GM23338 (cell line): ENCODE results near the gene WBP2NL.

Source experiments
- CREB1 ChIP-seq: fragments of 250-450 bp; sonication (Bioruptor Pico); IDR thresholded peaks from 2 replicates; pipeline ENCODE4 v1.5.0; 2020; ENCODE audit warnings: low read depth, mild to moderate bottlenecking, moderate library complexity
- EZH2 ChIP-seq: fragments of 200-600 bp; sonication (generic); IDR thresholded peaks from one replicate; pipeline ENCODE4 v1.8.0; 2017; ENCODE audit warnings: antibody characterized with exemption, mild to moderate bottlenecking, low read depth; ENCODE audit not compliant: unreplicated experiment
- EZH2phosphoT487 ChIP-seq: fragments of 200-600 bp; sonication (generic); IDR thresholded peaks from one replicate; pipeline ENCODE4 v1.8.1; 2018; ENCODE audit warnings: antibody characterized with exemption; ENCODE audit not compliant: unreplicated experiment
- JUNB ChIP-seq: IDR thresholded peaks from one replicate; pipeline ENCODE4 v1.6.1; 2016; ENCODE audit warnings: antibody characterized with exemption; ENCODE audit not compliant: unreplicated experiment
- NANOG ChIP-seq: IDR thresholded peaks from 2 replicates; pipeline ENCODE4 v1.6.1; 2016; ENCODE audit warnings: antibody characterized with exemption, borderline replicate concordance
- POLR2AphosphoS5 ChIP-seq: IDR thresholded peaks from 2 replicates; pipeline ENCODE4 v1.6.1; 2016; ENCODE audit warnings: antibody characterized with exemption, low read depth
- TF ChIP-seq, protein P1 (sequence below), 2 experiments: fragments of 200-600 bp in 1 of 2; sonication (generic) in 1 of 2; conservative IDR thresholded peaks; 2 replicates each; pipeline versions ENCODE4 v1.5.1 to v1.6.1; 2016 to 2017; ENCODE audit warnings: antibody characterized with exemption in 2 of 2, low read depth in 2 of 2, mild to moderate bottlenecking in 2 of 2, moderate library complexity in 1 of 2
- TF ChIP-seq, protein P2 (sequence below): IDR thresholded peaks from one replicate; pipeline ENCODE4 v1.6.1; 2018; ENCODE audit warnings: antibody characterized with exemption; ENCODE audit not compliant: unreplicated experiment

DNA sequence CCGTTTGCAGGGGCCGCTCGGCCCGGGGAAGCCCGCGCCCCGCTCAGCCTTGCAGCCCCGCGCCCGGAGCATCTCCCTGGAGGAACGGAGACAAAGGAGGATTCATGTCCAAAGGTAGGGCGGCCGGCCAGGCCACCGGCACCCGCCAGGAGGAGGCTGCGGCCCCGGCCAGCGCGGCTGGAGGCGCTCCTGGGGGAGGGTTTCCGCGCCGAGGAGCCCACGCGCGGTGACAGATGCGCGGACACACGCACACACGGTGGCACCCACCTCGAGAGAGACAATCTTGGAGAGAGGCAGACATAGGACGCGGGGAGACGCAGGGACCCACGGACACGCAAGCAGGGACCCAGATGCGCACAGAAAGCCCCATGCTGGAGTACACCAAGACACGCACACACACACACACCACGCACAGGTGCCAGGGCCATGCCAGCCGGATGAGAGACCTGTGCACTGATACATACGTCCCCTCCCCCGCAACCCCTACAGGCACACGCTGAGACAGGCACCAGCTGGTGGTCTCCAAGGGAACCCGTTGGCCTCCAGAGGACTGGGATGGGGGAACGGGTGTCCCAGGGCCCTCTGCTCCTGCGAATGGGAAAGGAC lies 21.5 kb upstream of the WBP2NL start:
- TF ChIP-seq, protein P1, sequence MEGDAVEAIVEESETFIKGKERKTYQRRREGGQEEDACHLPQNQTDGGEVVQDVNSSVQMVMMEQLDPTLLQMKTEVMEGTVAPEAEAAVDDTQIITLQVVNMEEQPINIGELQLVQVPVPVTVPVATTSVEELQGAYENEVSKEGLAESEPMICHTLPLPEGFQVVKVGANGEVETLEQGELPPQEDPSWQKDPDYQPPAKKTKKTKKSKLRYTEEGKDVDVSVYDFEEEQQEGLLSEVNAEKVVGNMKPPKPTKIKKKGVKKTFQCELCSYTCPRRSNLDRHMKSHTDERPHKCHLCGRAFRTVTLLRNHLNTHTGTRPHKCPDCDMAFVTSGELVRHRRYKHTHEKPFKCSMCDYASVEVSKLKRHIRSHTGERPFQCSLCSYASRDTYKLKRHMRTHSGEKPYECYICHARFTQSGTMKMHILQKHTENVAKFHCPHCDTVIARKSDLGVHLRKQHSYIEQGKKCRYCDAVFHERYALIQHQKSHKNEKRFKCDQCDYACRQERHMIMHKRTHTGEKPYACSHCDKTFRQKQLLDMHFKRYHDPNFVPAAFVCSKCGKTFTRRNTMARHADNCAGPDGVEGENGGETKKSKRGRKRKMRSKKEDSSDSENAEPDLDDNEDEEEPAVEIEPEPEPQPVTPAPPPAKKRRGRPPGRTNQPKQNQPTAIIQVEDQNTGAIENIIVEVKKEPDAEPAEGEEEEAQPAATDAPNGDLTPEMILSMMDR (conservative IDR thresholded peaks at IDR 0.05; ENCODE audit: low read depth in 2 of 2) = no peak
- no peak for TF ChIP-seq JUNB
- no peak for TF ChIP-seq POLR2AphosphoS5
- TF ChIP-seq NANOG = no peak
- TF ChIP-seq CREB1 (CRISPR knock-in tag) = no peak
- TF ChIP-seq EZH2 = no peak
- no peak for TF ChIP-seq EZH2phosphoT487
- TF ChIP-seq, protein P2, sequence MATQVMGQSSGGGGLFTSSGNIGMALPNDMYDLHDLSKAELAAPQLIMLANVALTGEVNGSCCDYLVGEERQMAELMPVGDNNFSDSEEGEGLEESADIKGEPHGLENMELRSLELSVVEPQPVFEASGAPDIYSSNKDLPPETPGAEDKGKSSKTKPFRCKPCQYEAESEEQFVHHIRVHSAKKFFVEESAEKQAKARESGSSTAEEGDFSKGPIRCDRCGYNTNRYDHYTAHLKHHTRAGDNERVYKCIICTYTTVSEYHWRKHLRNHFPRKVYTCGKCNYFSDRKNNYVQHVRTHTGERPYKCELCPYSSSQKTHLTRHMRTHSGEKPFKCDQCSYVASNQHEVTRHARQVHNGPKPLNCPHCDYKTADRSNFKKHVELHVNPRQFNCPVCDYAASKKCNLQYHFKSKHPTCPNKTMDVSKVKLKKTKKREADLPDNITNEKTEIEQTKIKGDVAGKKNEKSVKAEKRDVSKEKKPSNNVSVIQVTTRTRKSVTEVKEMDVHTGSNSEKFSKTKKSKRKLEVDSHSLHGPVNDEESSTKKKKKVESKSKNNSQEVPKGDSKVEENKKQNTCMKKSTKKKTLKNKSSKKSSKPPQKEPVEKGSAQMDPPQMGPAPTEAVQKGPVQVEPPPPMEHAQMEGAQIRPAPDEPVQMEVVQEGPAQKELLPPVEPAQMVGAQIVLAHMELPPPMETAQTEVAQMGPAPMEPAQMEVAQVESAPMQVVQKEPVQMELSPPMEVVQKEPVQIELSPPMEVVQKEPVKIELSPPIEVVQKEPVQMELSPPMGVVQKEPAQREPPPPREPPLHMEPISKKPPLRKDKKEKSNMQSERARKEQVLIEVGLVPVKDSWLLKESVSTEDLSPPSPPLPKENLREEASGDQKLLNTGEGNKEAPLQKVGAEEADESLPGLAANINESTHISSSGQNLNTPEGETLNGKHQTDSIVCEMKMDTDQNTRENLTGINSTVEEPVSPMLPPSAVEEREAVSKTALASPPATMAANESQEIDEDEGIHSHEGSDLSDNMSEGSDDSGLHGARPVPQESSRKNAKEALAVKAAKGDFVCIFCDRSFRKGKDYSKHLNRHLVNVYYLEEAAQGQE = no peak
